HCT116 (cell line): Measurements from ENCODE around the gene MAVS.

Experiments used
- CBX3 ChIP-seq: IDR thresholded peaks from 2 replicates; pipeline ENCODE4 v1.6.1; 2012; ENCODE audit warnings: low read depth
- POLR2A ChIP-seq: IDR thresholded peaks from 2 replicates; pipeline ENCODE4 v1.7.0; 2011; ENCODE audit warnings: borderline replicate concordance; ENCODE audit not compliant: insufficient read depth, insufficient read length; ENCODE audit errors: extremely low read depth
- TF ChIP-seq, protein P1 (sequence below), 3 experiments: fragments of 200-600 bp in 1 of 3; sonication (generic) in 1 of 3; IDR thresholded peaks in 2 of 3; conservative IDR thresholded peaks in 1 of 3; 2 replicates each; pipeline ENCODE4 v1.5.1; 2012 to 2017; ENCODE audit warnings: low read depth in 2 of 3, low read length in 2 of 3, antibody characterized with exemption in 1 of 3, borderline replicate concordance in 1 of 3, control low read depth in 1 of 3, mild to moderate bottlenecking in 1 of 3, mixed read lengths in 1 of 3, mixed run types in 1 of 3, moderate library complexity in 1 of 3; ENCODE audit not compliant: insufficient read depth in 1 of 3

DNA sequence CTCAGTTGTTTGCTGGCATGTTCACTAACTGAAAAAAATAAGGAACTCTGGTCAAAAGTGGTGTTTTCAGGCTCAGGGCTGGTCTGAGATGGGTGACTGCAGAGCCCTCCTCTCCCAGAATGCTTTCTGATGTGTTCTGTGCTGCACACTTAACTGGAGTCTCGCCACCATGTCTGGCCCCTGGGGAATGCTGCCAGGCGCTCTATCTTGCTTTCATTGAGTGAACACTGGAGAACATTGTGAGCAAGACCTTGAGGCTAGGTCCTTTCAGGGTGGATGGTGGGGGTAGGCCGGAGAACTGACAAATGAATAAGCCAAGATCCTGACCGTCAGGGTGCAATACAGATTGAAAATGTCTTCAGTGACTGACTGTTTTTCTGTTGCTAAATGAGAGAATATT is 62.0 kb downstream of the MAVS start:
- TF ChIP-seq, protein P1, sequence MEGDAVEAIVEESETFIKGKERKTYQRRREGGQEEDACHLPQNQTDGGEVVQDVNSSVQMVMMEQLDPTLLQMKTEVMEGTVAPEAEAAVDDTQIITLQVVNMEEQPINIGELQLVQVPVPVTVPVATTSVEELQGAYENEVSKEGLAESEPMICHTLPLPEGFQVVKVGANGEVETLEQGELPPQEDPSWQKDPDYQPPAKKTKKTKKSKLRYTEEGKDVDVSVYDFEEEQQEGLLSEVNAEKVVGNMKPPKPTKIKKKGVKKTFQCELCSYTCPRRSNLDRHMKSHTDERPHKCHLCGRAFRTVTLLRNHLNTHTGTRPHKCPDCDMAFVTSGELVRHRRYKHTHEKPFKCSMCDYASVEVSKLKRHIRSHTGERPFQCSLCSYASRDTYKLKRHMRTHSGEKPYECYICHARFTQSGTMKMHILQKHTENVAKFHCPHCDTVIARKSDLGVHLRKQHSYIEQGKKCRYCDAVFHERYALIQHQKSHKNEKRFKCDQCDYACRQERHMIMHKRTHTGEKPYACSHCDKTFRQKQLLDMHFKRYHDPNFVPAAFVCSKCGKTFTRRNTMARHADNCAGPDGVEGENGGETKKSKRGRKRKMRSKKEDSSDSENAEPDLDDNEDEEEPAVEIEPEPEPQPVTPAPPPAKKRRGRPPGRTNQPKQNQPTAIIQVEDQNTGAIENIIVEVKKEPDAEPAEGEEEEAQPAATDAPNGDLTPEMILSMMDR (IDR thresholded peaks at IDR 0.05 in 2 of 3, conservative IDR thresholded peaks at IDR 0.05 in 1 of 3; ENCODE audit: borderline replicate concordance in 1 of 3, insufficient read depth in 1 of 3, low read depth in 2 of 3, low read length in 2 of 3) = no peak
- TF ChIP-seq POLR2A (no peak), CBX3 (no peak)
